A549 (cell line): ENCODE results near the gene ROPN1L.

Source experiments
- HEYL ChIP-seq: fragments of 250-450 bp; sonication (Bioruptor Pico); IDR thresholded peaks from 2 replicates; pipeline ENCODE4 v1.8.0; 2021; ENCODE audit warnings: mild to moderate bottlenecking, moderate library complexity
- KDM1A ChIP-seq: fragments of 200-600 bp; sonication (generic); IDR thresholded peaks from 2 replicates; pipeline ENCODE4 v1.6.1; 2016; ENCODE audit warnings: low read depth, mild to moderate bottlenecking
- MAZ ChIP-seq: fragments of 150-350 bp; IDR thresholded peaks from 2 replicates; pipeline ENCODE4 v1.6.1; 2014; ENCODE audit warnings: antibody characterized with exemption, low read depth, low read length, borderline replicate concordance
- SREBF2 ChIP-seq: fragments of 450-650 bp; IDR thresholded peaks from 2 replicates; pipeline ENCODE4 v1.6.1; 2014; ENCODE audit warnings: mild to moderate bottlenecking, moderate library complexity
- TF ChIP-seq, protein P1 (sequence below): fragments of >200 bp; sonication (Bioruptor Twin); formaldehyde crosslinking; IDR thresholded peaks from 3 replicates; pipeline ENCODE4 v1.5.1; 2016

DNA sequence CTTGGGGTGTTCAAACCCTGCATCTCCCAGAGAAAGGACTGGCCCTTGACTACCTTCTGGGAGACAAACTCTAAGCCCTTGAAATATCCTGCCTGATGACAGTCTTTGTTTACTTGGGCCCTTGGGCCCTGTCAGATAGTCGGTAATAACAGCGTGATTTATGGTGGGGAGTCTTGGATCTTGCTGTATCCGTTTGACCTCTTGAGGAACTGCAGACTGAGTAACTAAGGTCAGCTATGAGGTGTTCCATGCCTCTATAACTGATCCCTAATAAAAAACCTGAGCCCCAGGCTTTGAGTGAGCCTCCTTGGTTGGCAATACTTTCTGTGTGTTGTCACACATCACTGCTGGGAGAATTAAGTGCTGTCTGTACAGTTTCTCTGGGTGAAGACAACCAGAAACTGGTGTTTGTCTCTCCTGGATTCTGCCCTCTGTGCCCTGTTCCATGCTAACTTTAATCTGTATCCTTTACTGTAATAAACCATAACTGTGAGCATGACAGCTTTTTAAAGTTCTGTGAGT is 66.0 kb downstream of the ROPN1L start:
- TF ChIP-seq KDM1A (no peak), MAZ (no peak), HEYL (CRISPR knock-in tag) (no peak), SREBF2 (no peak)
- TF ChIP-seq, protein P1, sequence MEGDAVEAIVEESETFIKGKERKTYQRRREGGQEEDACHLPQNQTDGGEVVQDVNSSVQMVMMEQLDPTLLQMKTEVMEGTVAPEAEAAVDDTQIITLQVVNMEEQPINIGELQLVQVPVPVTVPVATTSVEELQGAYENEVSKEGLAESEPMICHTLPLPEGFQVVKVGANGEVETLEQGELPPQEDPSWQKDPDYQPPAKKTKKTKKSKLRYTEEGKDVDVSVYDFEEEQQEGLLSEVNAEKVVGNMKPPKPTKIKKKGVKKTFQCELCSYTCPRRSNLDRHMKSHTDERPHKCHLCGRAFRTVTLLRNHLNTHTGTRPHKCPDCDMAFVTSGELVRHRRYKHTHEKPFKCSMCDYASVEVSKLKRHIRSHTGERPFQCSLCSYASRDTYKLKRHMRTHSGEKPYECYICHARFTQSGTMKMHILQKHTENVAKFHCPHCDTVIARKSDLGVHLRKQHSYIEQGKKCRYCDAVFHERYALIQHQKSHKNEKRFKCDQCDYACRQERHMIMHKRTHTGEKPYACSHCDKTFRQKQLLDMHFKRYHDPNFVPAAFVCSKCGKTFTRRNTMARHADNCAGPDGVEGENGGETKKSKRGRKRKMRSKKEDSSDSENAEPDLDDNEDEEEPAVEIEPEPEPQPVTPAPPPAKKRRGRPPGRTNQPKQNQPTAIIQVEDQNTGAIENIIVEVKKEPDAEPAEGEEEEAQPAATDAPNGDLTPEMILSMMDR, result no peak
